Glomerular visceral epithelial cell (primary cell): ENCODE results near the gene FOXK2.

ENCODE experiments used
- DNase-seq: peaks from one replicate; pipeline ENCODE4 v3.0.0-alpha.2; 2016; ENCODE audit errors: extremely low spot score

The FOXK2 gene

DNA sequence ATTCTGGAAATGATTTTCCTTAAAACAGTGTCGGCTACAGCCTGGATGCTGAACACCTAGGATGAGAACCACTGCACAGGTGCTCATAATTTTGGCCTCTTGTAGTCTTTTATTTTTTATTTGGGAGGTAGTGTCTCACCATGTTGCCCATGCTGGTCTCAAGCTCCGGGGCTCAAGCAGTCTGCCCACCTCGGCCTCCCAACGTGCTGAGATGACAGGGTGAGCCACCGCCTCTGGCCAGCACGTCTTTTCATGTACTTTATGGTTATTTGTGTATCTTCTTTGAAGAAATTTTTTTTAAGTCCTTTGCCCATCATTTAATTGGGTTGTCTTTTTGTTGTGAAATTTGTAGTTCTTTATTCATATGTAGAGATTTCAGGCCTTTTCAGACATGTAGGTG lies 70.7 kb downstream of the FOXK2 start:
- no peak for DNase-seq

DNA sequence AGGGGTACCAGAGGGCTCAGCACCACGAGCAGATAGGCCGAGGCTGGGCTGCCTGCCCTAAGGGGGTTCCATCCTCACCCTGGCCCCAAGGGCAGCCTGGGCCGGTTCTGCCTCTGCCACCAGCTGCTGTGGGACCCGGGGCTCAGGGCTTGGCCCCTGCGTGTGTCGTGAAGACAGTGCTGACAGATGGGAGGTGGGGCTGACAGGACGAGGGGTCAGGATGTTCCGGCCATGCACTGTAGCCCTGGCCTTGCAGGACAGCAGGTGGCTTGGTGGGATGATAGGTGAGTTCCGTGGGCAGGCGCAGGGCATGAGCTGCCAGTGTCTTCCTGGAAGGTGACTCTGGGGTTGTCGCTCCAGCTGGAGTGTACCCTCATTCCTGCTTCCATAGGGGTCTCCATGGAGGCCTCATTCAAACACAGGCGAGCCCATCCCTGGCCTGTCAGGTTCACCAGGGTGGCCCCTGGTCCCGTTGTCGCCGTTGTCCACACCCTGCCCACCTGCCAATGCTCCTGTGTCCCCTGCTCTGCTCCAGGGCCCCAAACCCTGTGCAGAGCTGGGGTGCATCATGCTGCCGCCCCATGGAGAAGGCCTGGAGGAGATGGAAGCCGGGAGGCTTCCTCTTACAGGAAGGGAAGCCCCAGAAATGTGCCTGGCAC lies 71.5 kb downstream of the FOXK2 start:
- DNase-seq: no peak

DNA sequence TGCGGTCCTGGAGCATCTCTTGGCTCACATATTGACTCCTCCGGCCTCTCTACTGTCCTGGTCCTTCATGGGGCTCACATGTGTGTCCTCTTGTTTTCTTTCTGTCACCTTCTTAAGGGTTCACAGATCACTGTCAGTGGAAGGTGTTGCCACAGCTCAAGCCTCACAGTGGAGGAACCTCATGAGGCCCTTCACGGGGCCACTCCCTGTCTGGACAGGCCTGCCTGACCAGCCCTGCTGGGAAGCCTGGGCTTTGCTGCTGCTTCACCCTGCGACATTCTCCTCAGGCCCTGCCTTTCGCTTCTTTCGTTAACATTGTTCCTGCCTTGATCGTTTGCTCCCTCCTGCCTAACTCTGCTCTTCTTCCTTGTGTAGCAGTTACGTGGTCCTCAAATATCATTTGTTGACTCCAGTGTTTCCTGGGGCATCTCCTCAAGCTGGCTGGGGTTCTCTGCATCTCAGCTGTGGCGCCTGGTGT lies 72.8 kb downstream of the FOXK2 start:
- no peak for DNase-seq

DNA sequence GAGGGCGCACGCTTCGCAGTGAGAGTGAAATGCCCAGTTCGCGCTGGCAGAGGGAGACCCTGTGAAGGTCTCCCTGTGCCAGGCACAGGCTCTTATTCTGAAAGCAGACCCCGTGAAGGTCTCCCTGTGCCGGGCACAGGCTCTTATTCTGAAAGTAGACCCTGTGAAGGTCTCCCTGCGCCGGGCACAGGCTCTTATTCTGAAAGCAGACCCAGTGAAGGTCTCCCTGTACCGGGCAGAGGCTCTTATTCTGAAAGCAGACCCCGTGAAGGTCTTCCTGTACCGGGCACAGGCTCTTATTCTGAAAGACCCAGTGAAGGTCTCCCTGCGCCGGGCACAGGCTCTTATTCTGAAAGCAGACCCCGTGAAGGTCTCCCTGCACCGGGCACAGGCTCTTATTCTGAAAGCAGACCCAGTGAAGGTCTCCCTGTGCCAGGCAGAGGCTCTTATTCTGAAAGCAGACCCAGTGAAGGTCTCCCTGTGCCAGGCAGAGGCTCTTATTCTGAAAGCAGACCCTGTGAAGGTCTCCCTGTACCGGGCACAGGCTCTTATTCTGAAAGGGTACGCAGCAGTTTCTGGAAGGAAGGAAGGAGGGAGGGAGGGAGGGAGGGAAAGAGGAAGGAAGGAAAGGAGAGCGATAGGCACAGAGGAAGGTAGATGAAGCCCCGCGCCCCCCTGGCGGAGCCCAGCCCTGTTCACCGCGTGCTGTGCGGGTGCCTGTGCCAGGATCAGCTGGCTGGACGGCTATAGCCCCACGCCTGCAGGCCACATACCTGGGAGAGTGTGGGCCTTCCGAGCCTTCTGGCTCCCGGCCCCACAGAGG lies 73.4 kb downstream of the FOXK2 start:
- peak; percentile 78 for DNase-seq

DNA sequence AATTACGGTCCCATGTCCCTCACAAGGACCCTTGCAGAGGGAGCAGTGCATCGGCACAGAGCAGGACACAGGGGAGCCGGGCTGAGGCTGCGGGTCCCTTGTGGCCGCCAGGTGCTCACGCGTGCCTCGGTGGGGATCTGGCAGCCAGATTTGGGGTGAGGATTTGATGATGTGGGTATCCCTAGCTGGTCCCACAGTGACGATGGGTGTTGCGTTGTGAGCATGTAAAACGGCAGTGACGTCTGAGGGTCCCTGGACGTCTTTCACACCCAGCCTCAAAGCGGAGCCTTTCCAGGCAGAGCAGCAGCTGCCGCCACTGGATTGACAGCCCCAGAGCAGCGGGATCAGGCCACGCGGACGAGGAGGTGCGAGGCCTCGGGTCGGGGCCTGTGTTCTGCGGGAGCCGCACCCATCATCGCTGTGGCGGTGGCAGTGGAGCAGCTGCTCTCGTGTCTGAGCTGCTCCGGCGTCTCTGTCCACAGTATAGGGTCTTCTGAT lies 74.1 kb downstream of the FOXK2 start:
- no peak for DNase-seq

DNA sequence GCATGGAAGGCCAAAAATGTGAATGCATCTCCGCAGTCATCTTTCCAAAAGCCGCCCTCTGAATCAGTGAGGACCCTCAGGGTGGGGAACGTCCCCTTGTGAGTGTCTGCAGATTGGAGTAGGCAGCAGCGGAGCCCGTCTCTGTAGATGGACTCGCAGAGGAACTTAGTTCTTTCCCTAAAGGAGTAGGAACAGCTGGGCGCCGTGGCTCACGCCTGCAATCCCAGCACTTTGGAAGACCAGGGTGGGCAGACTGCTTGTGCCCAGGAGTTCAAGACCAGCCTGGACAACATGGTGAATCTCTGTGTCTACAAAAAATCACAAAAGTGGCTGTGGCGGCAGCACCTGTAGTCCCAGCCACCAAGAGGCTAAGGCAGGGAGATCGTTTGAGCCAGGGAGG lies 75.0 kb downstream of the FOXK2 start:
- no peak for DNase-seq

DNA sequence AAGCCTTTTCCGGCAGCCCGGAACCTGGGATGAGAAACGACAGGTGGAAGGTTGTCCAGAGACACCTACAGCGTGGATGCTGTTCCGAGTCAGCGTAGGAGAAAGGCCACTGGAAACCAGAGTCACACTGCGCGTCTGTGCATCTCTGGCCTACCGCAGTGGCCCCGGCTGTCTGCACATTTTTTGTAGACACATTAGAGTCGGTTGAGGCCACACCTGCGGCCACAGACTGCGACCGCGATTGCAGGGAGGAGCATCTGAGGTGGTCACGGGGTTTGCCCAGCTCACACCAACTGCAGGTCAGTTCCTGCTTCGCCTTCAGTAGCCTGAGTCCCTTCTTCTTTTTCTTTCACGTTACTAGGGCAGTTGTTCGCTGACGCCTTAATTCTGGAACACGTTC lies 76.4 kb downstream of the FOXK2 start:
- no peak for DNase-seq

DNA sequence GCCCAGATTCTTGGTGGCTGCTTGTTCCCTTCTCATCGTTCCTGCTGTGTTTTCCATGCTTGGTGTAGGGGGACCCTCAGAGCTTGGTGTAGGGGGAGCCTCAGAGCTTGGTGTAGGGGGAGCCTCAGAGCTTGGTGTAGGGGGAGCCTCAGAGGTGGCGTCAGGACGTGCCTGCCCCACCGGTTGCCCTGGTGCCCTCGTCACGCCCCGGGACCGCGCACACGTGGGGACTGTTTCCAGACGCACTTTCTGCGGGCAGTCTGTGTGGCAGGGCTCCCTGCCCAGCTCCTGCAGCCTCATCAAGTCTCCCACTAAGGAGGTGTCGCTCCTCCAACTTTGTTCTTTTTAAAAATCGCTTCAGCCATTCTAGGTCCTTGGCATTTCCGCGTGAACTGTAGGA lies 76.8 kb downstream of the FOXK2 start:
- DNase-seq: no peak

DNA sequence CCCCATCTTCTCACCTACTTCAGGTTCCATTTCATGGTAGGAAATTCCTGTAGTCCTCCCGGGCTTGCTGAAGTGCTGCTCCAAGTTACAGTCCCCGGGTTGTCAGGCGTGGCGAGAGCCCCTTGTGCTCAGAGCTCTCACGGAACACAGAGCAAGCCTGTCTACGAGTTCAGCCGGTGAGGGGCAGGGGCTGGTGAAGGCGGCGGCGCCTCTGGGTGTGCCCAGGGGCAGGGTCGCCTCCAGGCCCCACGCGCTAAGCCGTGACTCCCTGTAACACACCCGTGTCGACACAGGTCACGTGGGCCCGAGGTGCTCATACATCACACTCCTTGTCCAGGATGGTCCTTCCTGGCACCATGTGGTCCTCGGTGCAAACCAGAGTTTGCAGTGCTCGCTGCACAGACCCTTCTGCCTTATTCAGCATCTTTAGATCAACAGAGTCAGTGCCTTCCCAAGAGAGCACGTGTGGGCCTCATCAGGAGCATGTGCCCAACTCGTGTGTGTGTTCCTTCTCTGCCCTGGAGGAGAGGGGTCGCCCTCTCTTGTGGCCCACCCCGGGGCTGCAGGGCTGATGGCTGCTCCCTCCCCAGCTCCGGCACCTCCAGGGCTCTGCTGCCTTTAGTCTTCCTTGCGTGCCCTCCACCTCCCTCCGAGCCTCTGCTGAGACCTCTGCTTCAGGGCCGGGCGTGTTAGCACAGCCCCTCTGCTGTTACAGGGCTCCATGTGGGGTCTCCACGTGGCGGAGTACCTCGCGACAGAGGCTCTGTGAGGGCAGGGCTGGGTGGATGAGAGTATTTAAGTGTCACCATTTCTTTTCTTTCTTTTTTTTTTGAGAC lies 77.5 kb downstream of the FOXK2 start:
- no peak for DNase-seq

DNA sequence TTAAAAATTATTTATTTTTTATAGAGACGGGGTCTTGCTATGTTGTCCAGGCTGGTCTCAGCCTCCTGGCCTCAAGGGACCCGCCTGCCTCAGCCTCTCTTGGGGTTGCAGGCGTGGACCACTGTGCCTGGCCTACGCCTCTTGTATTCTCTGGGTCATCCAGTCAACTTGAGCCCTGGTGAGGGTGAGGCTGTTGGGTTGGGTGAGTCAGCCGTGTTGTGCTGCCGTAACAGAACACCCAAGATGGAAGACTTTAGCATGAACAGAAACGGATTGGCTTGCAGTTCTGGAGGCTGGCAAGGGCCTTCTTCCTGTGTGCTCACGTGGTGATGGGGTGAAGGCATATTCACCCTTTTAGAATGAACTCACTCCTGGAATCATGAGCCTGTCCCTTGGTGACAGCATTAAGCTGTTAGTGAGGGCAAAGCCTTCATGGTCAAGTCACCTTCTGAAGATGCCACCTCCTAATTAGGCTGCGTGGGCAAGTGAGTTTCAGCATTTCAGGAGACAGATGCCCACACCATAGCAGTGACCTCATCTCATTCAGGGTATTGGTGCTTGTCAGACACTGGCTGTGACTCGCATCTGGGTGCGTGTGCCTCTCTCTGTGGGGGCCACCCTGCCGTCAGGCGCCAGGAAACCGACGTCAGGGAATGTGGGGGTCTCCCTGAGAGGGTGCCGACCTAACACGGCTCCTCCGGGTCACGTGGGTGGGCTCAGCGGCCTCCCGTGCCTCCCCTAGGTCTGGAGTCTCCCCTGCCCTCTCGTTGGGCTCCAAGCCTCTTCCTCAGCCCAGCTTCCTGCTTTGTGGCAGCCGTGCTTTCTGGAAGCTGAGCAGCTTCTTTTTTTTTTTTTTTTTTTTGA lies 79.0 kb downstream of the FOXK2 start:
- DNase-seq: peak; percentile 61

DNA sequence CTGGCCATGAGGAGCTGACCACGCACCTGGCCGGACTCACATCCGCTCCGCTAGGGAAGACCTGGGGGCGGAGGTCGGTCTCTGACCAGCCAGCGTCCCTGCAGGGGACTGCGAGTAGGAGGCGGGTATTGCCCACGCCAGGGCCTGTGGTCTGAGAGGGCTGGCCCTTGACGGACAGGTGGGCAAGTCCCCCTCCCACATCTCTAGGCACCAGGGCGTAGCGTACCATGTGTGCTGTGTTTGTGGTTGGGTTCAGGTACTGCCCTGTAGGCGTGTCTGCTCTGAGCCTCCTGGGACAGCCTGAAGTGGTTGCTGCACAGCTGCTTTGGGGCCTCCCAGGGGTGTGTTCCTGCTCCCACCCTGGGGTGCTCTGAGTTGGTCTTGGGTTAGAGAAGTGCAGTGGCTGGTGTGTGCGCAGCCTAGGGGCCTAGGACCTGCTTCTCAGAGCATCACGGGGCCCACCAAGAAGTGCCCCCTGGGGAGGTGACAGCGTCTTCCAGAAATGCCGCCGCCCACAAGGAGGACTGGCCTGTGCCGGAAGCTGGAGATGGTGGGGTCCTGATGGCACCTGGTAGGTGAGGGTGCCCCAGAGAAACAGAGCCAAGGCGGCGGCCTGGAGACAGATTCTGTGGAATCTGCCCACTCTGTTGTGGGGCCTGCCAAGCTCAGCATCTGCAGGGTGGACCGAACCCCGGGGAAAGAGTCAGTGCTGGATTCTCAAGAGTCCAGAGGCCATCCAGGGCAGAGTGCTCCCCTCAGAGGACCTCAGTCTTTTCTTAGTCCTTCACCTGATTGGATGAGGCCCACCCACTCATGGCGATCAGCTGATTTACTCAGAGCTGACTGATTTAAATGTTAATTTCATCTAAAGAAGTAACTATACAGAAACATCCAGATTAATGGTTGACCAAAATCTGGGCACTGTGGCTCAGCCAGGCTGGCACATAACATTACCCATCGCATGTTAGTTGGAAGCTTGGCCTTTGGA lies 80.4 kb downstream of the FOXK2 start:
- DNase-seq: no peak

DNA sequence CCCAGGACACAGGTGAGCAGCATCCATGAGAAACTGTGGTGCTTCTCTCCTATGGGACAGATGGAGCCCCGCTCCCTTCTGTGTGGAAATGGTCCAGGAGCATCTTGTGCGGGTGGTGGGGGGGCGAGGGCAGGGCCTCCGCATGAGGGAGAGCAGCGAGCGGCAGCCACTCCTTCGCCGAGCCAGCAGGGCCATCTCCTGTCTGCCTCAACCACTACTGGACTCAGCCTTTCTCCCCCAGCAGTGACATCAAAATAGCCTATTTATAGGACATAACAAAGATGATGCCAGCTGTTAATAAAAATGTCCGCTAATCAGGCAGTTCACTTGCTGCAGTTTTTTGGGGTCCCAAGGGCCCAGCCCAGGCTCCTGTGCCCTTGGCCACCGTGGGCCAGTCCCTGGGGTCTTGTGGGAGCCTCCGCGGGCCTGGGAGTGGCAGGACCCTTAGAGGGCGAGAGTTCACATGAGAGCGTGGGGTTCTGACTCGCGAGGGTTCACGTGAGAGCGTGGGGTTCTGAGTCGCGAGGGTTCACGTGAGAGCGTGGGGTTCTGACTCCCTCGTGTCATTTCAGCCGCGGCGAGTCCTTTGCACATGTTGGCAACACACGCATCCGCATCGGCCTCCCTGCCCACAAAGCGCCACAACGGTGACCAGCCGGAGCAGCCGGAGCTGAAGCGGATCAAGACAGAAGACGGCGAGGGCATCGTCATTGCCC lies 81.4 kb downstream of the FOXK2 start:
- no peak for DNase-seq

DNA sequence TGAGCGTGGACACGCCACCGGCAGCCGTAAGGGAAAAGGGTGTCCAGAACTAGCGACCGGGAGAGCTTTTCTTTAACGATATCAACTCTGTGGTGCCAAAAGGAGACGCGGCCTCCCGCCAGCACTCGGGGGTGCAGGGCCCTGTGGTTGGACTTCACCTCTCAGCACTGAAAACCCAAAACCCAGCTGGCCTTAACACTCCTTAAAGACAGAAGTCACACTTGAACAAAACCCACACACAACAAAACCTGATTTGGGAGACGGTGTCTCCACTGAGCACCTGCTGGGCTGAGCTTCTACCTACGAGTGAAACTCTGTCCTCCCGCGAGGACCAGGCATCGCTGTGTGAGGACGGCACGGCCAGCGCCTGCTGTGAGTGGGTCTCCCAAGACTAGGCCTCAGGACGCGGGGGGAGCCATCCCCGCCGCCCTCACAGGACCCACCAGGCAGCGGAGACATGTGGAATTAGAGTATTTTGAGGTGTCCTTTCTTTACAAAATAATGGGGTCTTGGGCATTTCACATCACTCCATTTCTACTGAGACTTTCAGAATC lies 82.0 kb downstream of the FOXK2 start:
- no peak for DNase-seq

DNA sequence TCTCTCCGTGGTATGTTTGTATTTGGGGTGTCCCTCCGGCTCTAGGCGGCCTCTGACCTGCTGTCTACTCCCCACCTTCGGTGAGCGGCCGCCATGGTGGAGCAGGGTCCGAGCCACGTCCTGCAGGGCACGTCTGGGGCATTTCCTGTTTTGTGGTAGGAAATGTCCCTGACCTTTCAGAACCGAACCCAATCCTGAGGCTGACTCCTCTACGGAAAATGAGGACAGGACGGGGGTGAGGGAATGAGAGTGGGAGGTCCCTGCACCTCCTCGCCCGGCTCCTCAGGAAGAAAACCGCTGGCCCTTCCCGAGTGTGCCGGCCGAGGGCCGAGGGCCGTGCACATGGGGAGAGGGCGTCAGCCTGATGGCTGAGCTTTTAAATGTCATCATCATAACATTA lies 83.0 kb downstream of the FOXK2 start:
- DNase-seq: no peak

DNA sequence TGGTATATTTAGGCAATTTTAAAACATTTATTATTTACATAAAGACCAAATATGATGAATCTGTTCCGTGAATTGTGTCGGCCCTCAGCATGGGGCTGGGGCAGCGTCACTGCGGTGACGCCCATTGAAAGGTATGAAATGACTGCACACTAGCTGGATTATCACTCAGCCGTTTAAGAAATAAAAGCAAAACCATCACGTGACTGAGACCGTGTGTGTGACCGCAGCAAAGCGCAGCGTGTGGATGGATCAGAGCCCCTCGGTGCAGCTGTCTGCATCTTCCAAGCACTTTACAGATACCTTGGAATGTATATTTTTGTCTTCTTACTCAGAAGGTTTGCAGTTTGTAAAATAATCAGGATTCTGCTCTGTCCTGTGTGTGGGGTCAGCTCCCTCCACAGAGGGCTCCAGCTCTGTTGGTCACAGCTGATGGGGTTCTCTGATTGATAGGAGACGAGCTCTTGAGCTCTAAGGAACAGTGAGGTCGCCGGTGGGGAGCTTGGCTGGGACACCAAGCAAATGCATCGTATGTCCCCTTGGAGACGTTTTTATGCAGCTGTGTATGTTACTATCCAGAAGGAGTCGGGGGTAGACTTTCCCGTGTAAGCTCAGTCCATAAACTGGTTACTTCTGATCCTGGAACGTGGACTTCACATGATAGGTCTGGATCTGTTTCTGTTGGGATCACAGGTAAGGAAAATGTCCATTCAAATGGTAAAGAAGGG lies 83.6 kb downstream of the FOXK2 start:
- DNase-seq: no peak

DNA sequence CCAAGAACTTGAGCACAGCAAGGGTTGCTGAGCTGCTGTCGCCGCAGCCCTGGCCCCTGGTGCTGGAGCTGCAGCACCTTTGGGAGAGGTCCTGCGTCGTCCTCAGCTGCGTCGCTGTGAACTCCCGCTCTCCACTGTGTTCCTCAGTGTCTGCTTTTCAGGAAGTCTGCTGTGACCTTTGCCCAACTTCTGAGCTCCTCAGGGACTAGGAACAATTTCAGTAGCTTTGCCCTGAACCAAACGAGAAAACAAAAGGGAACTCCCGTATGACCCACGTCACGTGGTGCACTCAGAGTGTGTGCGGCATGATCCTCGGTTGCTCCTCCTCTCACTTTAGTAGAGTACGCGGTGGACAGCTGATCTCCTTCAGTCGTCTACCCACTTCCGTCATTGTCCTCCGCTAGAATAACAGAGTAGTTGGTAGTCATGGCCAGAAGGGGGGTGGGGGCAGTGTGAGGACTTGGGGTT lies 84.5 kb downstream of the FOXK2 start:
- no peak for DNase-seq

DNA sequence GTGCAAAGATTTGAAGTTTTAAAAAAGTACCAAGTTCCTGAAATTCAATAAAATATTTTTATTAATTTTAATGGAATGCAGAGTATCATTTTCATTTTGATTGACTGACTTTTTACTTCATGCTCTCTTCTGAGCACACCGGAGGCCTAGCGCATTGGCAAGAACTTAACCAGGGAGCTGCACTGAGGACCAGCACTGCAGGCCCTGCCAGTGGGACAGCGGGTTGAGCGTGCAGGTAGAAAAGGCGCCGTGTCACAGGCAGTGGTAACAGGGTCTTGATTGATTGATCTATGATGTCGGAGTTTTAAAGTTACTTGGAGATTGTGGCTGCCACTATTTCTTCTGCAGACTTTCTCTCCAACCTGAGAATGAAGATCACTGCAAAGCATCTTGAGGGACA lies 85.0 kb downstream of the FOXK2 start:
- DNase-seq: no peak

DNA sequence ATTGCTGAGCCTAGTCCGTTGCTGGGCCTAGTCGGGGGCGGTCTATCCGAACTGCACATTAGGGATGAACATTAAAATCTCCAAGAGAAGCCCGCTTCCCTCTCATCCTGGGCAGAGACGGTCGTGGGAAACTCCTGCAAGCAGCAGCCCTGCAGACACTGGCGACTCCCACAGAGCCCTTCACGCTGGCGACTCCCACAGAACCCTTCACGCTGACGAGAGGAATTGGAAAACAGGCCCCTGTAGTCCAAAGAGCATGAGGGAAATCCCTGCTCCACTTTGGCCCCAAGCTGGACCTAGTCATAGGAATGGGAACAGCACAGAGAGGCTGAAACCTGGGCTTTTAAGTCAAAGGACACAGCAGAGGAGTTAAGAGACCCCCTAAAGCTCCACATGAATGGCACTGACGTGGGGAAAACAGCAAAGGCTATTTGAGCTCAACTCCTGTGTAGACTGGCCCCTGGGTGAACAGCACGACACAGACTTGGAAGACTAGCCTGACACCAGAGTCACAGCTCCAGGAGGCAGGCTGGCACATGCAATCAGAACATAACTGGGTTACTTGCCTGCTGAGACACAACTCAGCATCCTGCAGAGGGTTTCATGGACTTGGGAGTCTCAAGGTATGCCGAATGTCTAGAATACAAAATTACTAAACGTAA lies 86.5 kb downstream of the FOXK2 start:
- no peak for DNase-seq
